ENCODE results near the gene MTA1. TPM values are rescaled to one million over a fixed set of nuclear protein-coding genes. Genes with fewer than 3 reads are reported as not detected.

The MTA1 gene
- polyA plus RNA-seq, 1 of the 3 experiments (the other 2 are of a cell fraction) = 96.3 TPM

DNA sequence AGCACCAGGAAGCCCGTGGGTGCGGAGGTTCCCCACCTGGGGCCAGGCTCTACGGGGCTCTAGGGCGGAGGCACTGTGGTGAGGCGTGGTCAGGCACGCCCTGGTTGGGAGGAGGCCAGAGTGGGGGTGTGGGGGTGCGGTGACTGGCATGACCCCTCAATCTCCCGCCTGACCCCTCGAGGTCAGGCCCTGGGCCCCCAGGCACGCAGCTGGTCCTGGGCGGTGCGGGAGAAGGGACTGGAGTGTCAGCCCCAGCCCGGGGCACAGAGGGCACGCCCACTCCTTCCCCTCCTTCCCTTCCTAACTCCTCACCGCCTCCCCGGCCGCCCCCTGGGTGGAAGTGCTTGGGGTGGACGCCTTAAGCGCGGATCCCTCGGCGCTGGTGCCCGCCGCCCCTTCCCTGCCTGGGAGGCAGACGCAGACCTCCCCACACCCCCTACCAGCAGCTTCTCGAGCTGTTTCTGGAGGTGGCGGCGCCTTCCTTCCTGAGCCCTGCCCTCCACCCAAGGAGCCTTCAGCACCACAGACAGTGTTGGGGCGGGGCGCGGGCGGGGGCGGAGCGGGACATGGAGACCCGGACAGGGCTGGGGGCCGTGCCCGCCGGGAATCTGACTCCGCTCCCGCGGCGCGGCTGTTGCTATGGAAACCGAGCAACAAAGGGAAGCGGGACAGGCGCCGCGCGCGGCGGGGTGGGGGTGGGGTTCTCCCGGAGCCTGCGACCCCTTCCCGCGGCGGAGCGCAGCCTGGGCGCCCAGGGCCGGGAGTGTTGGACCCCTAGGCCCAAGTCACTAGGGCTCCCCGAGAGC, 54.3 kb downstream of the MTA1 start (continued):
- TF ChIP-seq TAF1 (IDR thresholded peaks at IDR 0.05; ENCODE audit: borderline replicate concordance, low read depth, low read length) (no peak), FOSL2 (IDR thresholded peaks at IDR 0.05; ENCODE audit: borderline replicate concordance, low read depth) (no peak), FOXJ3 (CRISPR knock-in tag; IDR thresholded peaks at IDR 0.05) (0 out of 2 replicates have a peak, but pooled peaks have one; percentile 35), ELF1 (IDR thresholded peaks at IDR 0.05) (no peak), SMC3 (IDR thresholded peaks at IDR 0.05; ENCODE audit: low read depth, low read length) (no peak), TEAD4 (IDR thresholded peaks at IDR 0.05; ENCODE audit: borderline replicate concordance, insufficient read depth) (no peak), MXI1 (IDR thresholded peaks at IDR 0.05; ENCODE audit: low read depth, low read length) (peak; percentile 65; the same call in 1 of the 2 replicates), GATA2 (CRISPR knock-in tag; IDR thresholded peaks at IDR 0.05) (no peak), RXRA (IDR thresholded peaks at IDR 0.05; ENCODE audit: borderline replicate concordance, low read depth) (no peak), TCF12 (IDR thresholded peaks at IDR 0.05) (no peak), JUND (IDR thresholded peaks at IDR 0.05) (no peak), RFX5 (IDR thresholded peaks at IDR 0.05; ENCODE audit: low read length) (peak; percentile 80)
- TF ChIP-seq, protein P1, sequence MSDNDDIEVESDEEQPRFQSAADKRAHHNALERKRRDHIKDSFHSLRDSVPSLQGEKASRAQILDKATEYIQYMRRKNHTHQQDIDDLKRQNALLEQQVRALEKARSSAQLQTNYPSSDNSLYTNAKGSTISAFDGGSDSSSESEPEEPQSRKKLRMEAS (IDR thresholded peaks at IDR 0.05; ENCODE audit: low read depth) = no peak
- TF ChIP-seq, protein P2, sequence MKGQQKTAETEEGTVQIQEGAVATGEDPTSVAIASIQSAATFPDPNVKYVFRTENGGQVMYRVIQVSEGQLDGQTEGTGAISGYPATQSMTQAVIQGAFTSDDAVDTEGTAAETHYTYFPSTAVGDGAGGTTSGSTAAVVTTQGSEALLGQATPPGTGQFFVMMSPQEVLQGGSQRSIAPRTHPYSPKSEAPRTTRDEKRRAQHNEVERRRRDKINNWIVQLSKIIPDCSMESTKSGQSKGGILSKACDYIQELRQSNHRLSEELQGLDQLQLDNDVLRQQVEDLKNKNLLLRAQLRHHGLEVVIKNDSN (IDR thresholded peaks at IDR 0.05; ENCODE audit: borderline replicate concordance, low read depth) = no peak
- TF ChIP-seq, protein P3, sequence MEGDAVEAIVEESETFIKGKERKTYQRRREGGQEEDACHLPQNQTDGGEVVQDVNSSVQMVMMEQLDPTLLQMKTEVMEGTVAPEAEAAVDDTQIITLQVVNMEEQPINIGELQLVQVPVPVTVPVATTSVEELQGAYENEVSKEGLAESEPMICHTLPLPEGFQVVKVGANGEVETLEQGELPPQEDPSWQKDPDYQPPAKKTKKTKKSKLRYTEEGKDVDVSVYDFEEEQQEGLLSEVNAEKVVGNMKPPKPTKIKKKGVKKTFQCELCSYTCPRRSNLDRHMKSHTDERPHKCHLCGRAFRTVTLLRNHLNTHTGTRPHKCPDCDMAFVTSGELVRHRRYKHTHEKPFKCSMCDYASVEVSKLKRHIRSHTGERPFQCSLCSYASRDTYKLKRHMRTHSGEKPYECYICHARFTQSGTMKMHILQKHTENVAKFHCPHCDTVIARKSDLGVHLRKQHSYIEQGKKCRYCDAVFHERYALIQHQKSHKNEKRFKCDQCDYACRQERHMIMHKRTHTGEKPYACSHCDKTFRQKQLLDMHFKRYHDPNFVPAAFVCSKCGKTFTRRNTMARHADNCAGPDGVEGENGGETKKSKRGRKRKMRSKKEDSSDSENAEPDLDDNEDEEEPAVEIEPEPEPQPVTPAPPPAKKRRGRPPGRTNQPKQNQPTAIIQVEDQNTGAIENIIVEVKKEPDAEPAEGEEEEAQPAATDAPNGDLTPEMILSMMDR (IDR thresholded peaks at IDR 0.05) = no peak
- TF ChIP-seq, protein P4, sequence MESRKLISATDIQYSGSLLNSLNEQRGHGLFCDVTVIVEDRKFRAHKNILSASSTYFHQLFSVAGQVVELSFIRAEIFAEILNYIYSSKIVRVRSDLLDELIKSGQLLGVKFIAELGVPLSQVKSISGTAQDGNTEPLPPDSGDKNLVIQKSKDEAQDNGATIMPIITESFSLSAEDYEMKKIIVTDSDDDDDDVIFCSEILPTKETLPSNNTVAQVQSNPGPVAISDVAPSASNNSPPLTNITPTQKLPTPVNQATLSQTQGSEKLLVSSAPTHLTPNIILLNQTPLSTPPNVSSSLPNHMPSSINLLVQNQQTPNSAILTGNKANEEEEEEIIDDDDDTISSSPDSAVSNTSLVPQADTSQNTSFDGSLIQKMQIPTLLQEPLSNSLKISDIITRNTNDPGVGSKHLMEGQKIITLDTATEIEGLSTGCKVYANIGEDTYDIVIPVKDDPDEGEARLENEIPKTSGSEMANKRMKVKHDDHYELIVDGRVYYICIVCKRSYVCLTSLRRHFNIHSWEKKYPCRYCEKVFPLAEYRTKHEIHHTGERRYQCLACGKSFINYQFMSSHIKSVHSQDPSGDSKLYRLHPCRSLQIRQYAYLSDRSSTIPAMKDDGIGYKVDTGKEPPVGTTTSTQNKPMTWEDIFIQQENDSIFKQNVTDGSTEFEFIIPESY (IDR thresholded peaks at IDR 0.05; ENCODE audit: borderline replicate concordance, low read depth) = no peak
- TF ChIP-seq, protein P5, sequence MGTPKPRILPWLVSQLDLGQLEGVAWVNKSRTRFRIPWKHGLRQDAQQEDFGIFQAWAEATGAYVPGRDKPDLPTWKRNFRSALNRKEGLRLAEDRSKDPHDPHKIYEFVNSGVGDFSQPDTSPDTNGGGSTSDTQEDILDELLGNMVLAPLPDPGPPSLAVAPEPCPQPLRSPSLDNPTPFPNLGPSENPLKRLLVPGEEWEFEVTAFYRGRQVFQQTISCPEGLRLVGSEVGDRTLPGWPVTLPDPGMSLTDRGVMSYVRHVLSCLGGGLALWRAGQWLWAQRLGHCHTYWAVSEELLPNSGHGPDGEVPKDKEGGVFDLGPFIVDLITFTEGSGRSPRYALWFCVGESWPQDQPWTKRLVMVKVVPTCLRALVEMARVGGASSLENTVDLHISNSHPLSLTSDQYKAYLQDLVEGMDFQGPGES (IDR thresholded peaks at IDR 0.05; ENCODE audit: low read depth, low read length) = no peak
